ENCODE measurements around the gene DLG5.
A peak's percentile ranks its signal among the peaks of the same experiment; 100 is the strongest.

Gene DLG5, protein sequence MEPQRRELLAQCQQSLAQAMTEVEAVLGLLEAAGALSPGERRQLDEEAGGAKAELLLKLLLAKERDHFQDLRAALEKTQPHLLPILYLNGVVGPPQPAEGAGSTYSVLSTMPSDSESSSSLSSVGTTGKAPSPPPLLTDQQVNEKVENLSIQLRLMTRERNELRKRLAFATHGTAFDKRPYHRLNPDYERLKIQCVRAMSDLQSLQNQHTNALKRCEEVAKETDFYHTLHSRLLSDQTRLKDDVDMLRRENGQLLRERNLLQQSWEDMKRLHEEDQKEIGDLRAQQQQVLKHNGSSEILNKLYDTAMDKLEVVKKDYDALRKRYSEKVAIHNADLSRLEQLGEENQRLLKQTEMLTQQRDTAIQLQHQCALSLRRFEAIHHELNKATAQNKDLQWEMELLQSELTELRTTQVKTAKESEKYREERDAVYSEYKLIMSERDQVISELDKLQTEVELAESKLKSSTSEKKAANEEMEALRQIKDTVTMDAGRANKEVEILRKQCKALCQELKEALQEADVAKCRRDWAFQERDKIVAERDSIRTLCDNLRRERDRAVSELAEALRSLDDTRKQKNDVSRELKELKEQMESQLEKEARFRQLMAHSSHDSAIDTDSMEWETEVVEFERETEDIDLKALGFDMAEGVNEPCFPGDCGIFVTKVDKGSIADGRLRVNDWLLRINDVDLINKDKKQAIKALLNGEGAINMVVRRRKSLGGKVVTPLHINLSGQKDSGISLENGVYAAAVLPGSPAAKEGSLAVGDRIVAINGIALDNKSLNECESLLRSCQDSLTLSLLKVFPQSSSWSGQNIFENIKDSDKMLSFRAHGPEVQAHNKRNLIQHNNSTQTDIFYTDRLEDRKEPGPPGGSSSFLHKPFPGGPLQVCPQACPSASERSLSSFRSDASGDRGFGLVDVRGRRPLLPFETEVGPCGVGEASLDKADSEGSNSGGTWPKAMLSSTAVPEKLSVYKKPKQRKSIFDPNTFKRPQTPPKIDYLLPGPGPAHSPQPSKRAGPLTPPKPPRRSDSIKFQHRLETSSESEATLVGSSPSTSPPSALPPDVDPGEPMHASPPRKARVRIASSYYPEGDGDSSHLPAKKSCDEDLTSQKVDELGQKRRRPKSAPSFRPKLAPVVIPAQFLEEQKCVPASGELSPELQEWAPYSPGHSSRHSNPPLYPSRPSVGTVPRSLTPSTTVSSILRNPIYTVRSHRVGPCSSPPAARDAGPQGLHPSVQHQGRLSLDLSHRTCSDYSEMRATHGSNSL (N-terminal part only)

DNA sequence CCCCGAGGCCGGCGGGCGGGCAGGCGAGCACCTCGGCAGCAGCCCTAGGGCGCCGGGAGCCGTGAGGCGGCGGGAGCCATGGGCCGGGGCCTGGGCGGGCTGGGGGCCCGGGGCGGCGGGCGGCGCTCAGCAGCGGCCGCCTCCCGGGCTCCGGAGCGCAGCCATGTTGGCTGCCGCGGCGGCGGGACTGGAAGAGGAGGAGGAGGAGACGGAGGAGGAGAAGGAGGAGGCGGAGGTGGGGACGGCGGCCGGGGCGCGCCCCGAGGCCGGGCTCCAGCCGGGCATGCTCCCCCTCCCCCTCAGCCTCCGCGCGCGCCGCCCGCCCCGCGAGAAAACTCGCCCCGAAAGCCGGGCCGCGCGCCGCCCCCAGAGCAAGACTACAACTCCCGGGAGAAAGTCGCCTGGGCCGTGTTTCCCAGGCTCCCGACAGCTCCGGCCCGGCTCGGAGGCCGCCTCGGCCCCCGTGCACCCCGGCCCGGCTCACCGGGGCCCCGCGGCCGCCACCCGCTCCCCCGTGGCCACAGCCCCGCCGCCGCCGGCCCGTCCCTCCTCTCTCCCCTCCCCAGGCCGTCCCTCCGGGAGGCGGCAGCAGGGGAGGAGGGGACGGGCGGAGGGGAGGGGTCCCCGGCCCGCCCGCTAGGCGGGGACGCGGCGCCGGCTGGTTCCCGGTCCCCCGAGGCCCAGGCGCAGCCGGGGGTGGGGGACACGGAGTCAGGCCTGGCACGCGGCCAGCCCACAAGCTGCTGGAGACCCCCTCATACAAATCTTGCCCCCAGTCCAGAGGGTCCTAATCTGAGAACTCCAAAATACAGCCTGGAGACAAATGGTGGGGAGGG is at the start of gene DLG5:
DLG5 (minus strand) TSS at position 190 of the 836 bp plus-strand sequence. CDS start 235 bp downstream, outside the sequence.
- DNase-seq (ENCODE audit: low spot score), result peak; percentile 47

DNA sequence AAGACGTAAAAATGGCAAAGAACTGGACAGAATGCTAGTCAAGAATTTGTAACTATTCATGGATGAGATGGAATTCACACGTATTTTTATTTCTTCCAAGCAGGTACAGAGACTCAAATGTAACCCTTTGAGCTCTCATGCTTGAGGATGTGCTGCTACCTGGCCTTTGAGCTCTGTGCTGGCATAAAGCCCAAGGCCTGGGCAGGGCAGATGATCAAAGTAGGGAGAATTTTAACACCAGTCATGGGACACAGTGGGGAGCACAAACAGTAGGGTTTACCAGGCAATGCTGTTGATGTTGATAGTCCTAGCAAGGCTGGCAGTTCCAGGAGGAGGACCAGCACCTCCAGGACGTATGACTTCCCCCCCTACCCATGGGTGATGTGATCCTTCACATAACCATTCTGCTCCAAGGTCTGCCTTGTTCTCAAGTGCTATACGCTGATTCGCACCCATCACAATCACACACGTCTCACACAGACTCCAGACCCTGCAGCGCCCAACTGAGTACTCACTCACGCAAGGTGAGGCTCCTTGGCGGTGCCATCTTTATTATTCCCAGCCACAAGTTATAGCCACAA is 48.6 kb upstream of the DLG5 start:
- no peak for DNase-seq (ENCODE audit: low spot score)

DNA sequence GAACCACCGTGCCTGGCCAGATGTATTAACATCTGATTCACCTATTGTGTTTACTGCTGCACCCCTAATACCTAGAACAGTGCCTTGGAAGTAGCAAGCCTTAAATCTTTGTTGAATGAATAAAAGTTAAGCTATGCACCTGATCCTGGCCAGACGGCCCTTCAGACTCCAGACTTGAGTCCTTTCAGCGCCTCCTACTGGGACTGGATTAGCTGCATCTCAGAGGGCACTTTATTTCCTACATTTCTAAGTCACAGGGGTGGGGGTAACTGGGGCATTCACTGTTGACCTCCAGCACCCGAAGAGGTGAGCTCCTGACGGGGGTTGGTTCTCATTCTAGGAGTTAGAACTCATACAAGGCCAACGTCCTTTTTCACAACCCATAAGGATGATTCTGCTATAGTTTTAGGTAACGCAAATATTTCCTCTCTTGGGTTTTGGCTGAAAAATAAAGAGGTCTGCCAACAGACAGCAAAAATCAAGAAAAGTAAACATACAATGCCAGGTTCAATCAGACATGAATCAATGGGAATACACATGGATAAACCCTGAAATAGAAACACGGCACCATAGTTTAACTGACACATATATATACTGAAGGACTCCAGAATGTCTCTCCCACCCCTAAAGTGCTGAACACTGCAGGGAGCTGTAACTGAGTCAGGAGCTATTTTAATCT is 48.0 kb upstream of the DLG5 start:
- DNase-seq (ENCODE audit: low spot score), result peak; percentile 23

DNA sequence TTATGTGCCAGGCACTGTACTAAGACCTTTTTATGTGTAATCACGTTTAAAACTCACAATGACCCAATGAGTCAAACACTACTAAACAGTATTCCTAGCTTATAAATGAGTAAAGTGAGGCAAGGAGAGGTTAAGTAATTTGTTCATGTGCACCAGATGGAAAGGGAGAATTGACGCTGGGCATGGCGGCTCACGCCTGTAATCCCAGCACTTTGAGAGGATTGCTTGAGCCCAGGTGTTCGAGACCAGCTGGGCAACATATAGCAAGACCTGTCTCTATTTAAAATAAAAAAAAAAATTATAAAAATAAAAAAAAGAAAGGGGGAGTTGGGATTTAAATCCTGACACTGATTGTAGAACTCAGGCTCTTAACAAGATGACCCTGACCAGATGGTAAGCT is 46.7 kb upstream of the DLG5 start:
- DNase-seq (ENCODE audit: low spot score), result no peak

DNA sequence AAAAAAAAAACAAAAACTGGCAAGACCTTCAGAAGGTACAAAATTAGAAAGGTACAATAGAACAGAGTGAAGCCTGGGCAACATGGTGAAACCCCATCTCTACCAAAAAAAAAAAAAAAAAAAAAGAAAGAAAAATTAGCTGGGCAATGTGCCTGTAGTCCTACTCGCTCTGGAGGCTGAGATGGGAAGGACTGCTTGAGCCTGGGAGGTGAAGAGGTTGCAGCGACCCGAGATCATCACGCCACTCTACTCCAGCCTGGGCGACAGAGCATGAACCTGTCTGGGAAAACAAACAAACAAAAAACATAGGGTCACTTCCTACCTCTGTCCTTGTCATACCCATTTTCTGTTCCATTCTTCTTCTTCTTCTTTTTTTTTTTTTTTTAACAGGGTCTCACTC is 45.6 kb upstream of the DLG5 start:
- DNase-seq (ENCODE audit: low spot score), result no peak

DNA sequence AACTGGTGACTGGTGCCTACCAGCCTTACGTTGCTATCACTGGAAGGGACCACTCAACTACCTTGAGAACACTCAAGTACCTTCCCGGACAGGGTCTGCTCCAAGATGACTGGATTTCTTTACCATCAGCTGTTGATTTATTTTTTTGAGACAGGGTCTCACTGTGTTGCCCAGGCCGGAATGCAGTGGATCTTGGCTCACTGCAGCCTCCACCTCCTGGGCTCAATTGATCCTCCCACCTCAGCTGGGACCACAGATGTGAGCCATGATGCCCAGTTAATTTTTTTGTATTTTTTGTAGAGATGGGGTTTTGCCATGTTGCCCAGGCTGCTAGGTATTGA is 45.2 kb upstream of the DLG5 start:
- no peak for DNase-seq (ENCODE audit: low spot score)

DNA sequence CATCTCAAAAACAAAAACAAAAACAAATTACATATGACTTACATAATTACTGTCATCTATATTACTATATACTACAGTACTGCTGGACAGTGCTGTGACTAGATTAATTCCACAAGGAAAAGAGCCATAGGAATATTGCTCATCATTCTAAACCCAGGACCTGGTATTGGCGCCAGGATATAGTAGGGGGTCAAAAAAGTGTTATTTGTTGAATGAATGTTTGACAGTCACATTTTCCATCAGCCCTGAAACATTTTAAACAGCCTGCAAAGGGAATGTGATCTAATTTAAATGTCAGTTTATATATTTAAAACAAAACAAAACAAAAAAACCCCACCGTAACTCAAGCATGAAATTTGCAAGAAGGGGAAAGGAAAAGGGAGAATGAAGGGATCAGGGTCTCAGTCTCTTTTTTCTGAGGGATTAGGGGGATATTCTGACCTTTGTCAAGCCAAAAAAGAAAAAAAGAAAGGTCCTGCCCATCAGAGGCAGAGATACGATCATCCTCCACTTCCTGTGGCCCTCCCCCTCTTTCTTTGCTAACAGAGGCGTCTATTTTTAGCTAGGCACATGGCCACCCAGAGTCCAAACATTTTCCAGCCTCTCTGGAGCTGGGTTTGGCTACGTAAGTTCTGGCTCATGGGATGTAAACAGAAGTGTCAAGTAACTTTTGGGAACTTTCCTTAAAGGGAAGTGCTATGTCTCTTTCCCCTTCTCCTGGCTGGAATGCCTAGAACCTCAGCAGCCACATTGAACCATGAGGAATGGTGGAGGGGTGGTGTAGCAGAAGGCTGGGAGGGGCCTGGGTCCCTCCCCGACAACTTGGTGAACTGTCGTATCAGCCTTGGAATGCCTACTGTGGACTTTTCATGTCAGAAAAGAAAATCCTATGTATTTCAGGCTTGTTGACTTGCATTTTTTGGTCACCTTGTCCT is 44.6 kb upstream of the DLG5 start:
- no peak for DNase-seq (ENCODE audit: low spot score)

DNA sequence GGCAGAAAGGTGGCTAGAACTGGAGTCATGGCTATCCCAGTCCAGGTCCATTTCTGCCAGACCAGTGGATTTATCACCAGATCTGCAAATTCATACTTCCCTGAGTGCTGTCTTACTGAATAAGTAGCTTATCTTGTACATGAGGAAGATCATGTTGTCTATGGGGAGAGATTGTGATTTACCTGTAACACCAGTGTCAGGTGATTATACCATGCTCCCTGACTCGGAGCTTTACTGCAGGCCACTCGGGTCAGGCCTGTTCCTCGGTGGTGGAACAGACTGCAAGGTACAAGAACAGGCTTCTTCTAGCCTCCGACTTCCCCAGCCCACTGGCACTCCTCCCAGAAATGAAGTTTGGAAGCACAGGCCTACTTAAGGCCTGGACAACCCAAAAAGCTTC is 42.6 kb upstream of the DLG5 start:
- no peak for DNase-seq (ENCODE audit: low spot score)

DNA sequence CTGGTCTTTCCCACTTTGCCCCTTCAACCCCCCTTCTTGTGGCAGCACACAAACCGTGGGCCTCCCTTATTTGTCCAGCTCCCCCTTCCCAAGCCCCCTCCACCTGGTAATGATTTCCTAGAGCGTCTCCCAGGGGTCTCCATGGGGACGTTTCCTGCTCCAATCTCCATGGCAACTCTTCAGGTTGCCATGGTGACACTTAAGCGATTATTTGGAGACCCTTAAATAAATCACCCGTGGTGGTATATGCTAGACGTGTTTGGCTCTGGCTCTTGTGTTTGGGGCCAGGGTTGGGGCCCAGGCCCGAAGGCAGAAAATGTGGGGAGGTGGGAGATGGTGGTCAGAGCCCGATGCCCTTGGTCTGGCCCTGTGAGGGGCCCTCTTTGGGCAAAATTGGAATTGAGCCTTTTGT is 41.1 kb upstream of the DLG5 start:
- DNase-seq (ENCODE audit: low spot score), result no peak

DNA sequence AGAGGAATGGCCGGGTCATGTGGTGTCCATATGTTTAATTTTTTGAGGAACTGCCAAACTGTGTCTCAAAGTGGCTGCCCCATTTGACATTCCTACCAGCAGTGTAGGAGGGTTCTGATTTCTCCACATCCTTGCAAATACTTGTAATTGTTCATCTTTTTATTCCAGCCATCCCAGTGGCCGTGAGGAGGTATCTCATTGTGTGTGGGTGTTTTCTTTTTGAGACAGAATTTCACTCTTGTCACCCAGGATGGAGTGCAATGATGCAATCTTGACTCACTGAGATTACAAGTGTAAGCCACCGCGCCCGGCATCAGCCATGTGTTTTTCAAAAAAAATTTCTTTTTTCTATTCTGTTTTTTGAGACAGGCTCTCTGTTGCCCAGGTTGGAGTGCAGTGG is 38.7 kb upstream of the DLG5 start:
- peak; percentile 88 for DNase-seq (ENCODE audit: low spot score)

DNA sequence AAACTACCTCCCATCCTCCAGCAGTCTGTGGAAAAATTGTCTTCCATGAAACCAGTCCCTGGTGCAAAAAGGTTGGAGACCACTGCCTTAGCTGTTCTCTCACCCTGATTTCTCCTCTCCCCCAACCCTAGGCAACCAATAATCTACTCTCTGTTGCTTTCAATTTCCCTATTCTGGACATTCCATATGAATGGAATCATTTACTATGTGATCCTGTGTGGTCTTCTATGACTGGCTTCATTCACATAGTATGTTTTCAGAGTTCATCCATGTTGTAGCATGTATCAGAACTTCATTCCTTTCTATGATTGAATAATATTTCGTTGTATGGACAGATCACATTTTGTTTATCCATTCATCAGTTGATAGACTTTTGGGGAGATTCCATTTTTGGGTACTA is 38.3 kb upstream of the DLG5 start:
- no peak for DNase-seq (ENCODE audit: low spot score)

DNA sequence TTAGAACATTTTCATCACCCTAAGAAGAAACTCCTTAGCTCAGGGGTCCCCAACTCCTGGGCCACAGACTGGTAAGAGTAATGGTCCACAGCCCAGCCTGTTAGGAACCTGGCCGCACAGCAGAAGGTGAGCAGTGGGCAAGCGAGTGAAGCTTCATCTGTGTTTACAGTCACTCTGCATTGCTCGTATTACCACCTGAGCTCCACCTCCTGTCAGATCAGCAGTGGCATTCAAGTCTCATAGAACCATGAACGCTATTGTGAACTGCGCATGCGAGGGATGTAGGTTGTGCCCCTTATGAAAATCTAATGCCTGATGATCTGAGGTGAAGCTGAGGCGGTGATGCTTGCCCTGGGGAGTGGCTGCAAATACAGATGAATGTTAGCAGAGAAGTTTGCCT is 37.3 kb upstream of the DLG5 start:
- DNase-seq (ENCODE audit: low spot score), result no peak

DNA sequence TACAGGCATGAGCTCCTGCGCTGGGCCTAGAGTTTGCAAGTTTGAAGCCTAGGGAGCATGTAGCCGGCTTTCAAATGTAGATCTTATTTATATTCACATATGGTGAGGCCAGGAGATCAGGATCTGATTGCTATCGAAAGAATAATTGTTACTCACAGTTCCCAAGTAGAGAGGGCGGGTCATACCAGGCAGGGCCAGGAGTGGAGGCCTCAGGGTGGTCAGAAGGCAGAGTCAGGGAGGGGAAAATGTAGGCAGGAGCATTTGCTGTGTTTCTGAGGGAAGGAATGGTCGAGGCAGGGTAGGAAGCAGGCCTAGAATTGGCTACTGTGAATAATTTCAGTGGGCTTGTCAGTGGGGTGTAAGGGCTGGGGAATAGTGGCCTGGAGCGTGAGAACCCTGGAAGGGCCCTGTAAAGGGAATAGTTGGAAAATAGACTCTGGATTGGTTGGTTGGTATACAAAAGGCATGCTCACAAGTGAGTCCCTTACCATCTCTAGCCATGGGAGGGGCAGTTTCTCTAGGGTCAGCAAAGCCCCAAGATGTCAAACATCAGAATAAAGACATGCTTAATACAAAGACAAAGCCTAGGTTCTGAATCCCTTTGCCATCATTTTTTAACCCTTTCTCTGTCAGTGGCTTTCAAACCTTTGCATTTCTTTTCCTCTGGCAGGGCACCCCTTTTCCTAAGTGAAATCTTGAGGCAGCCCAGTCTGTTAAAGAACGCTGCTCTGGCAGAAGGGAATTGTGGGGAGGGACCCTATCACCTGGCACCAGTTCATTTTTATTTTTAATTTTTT is 36.0 kb upstream of the DLG5 start:
- DNase-seq (ENCODE audit: low spot score), result no peak

DNA sequence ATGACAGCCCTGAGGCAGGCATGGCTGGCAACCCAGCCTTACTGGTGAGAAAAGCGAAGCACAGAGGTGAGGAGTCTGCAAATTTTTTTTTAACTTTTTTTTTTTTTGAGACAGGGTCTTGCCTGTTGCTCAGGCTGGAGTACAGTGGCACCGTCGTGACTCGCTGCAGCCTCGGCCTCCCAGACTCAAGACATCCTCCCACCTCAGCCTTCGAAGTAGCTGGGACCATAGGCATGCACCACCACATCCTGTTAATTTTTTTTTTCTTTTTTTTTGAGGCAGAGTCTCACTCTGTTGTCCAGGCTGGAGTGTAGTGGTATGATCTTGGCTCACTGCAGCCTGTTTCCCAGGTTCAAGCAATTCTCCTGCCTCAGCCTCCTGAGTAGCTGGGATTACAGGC is 35.1 kb upstream of the DLG5 start:
- no peak for DNase-seq (ENCODE audit: low spot score)

DNA sequence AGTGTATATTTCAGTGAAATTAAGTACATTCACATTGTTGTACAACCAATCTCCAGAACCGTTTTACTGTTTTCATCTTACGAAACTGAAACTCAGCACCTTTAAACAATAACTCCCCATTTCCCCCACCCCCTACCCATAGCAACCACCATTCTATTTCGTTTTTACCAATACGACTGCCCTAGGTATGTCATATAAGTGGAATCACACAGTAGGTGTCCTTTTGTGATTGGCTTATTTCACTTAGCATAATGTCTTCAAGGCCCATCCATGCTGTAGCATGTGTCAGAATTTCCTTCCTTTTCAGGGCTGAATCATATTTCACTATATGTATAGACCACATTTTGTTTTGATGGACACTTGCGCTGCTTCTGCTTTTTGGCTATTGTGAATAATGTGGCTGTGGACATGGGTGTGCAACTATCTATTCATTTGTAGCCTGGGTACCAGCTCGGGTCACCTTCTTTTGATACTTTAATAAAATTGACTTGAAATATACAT is 34.3 kb upstream of the DLG5 start:
- no peak for DNase-seq (ENCODE audit: low spot score)

DNA sequence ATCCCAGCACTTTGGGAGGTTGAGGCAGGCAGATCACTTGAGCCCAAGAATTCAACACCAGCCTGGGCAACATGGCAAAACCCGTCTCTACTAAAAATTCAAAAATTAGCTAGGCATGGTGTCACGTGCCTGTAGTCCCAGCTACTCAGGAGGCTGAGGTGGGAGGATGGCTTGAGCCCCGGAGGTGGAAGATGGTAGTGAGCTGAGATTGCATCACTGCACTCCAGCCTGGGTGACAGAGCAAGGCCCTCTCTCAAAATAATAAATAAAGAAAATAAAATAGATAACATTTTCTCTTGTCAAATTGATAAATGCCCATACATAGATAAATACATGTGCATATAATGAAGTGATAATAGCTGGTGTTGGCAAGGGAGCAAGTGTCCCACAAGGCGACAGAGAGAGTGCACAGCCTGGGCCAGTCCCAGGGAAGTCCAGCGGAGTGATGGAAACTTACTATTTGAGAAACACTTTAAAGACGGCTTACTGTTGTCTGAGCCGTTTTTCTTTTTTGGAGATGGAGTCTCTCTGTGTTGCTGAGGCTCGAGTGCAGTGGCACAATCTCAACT is 33.4 kb upstream of the DLG5 start:
- DNase-seq (ENCODE audit: low spot score), result no peak

DNA sequence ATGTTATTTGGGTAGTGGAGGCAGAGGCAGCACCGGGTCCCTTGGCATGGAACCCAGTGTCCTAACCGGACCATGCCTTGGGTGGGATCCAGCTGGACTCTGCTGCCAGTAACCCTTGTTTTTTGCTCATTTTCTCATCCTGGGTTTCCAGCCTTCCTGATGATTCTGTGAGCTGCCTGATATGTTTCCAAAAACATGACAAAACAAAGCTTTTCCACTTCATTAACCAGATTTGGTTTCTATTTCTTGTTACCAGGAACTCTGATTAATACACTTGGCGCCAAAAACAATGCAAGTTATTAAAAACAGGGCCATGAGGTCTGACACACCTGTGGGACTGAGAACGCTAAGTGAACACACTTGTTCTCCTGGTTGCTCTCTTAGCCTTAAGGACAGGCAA is 32.8 kb upstream of the DLG5 start:
- no peak for DNase-seq (ENCODE audit: low spot score)

DNA sequence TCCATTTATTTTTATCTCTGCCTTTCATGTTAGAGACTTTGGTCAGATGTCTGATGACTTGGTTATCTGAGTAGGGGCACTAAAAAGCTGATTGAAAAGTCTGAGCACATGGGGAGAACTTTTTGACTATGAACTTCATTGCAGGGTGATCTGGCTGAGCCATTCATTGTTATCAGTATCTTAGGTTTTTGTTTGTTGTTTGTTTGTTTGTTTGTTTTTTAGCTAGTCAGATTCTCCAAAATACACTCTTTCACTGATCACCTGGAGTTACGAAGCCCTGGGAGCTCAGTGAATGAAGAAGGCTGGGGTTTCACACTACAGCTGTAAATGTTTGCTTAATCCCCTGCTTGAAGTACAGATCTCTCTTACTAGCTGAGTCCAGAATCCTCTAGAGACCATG is 28.6 kb upstream of the DLG5 start:
- DNase-seq (ENCODE audit: low spot score), result no peak
